ENCODE data around the gene ATOH8. TPM values are rescaled to one million over a fixed set of nuclear protein-coding genes. Genes with fewer than 3 reads are reported as not detected.

Gene ATOH8
- total RNA-seq, 4 donors from 2014 or later, result 82.8 to 260 (median 167) TPM

DNA sequence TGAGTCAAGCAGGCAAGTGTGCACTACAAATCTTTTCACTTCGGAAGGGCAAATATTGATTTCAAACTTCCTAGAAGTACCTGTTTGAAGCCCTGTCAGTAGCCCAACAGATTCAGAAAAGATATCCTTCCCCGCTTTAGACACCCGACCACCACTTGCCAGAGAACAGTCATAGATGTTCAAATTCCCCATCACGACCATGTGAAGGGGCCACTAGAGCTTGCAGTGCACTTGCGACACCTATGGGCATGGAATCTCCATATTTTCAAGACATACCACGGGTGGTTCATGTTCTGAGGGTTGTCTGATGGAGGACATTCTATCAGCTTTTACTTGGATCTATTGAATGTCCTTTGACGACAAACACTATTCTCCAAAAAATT, 35.8 kb upstream of the ATOH8 start:
- Histone ChIP-seq H3K4me3 (replicated peaks in 1 of 3) (no peak overlapping the region), H3K4me1 (peaks cover 41 to 49% of the 10 kb centered on the region in 2 donors), H3K27ac (no peak overlapping the region), H3K27me3 (no peaks in the 10 kb centered on the region), H3K9me3 (no peaks in the 10 kb centered on the region), H3K36me3 (no peaks in the 10 kb centered on the region)
- TF ChIP-seq, protein P1, sequence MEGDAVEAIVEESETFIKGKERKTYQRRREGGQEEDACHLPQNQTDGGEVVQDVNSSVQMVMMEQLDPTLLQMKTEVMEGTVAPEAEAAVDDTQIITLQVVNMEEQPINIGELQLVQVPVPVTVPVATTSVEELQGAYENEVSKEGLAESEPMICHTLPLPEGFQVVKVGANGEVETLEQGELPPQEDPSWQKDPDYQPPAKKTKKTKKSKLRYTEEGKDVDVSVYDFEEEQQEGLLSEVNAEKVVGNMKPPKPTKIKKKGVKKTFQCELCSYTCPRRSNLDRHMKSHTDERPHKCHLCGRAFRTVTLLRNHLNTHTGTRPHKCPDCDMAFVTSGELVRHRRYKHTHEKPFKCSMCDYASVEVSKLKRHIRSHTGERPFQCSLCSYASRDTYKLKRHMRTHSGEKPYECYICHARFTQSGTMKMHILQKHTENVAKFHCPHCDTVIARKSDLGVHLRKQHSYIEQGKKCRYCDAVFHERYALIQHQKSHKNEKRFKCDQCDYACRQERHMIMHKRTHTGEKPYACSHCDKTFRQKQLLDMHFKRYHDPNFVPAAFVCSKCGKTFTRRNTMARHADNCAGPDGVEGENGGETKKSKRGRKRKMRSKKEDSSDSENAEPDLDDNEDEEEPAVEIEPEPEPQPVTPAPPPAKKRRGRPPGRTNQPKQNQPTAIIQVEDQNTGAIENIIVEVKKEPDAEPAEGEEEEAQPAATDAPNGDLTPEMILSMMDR (IDR thresholded peaks at IDR 0.05), result no peak
- TF ChIP-seq POLR2A (IDR thresholded peaks at IDR 0.05), result no peak
- DNase-seq, result no peak
- intact Hi-C loops (cut with DNase I), result no loop called here
- 87 to 90% methylated on average over 7 of the region's 7 CpGs for WGBS, 2 donors

DNA sequence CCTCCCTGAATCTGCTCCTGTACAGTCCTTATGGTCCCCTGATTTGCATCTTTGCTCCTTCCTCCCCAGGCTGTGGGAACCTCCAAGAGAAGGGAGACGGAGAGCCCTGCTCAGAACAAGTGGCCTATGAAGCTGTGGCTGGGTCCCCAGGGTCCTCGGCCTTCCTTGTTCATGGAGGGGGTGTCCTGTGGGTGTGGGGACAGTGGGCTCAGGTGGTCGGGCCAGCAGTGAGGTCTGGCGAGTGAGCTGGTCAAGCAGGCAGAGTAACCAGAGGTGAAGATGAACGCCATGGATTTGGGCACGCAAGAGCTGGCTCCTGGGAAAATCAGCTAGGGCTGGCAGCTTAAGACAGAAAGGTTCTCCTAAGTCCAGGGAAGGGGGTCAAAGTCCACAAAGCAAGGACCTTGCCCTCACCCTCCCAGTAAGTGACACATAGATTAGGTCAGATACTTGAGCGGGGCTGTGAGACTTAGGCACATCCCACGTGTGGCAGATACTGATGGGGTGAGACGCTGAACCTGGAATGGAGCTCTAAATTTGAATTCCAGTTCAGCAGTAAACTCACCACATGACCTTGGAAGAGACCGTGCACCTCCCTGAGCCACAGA, 34.8 kb upstream of the ATOH8 start:
- peaks cover 42 to 49% of the 10 kb centered on the region in 2 donors for H3K4me1 ChIP-seq
- H3K27ac ChIP-seq, result peak overlapping the region; percentile 61 to 82 (median 73)
- no peak for DNase-seq
- H3K27me3 ChIP-seq, result no peaks in the 10 kb centered on the region
- 95% methylated on average over 10 of the region's 10 CpGs for WGBS, 2 donors
- TF ChIP-seq, protein P1 (IDR thresholded peaks at IDR 0.05), result no peak
- no peaks in the 10 kb centered on the region for H3K9me3 ChIP-seq
- H3K36me3 ChIP-seq, result no peaks in the 10 kb centered on the region
- intact Hi-C loops (cut with DNase I), result no loop called here
- H3K4me3 ChIP-seq (replicated peaks in 1 of 3), result no peak overlapping the region

DNA sequence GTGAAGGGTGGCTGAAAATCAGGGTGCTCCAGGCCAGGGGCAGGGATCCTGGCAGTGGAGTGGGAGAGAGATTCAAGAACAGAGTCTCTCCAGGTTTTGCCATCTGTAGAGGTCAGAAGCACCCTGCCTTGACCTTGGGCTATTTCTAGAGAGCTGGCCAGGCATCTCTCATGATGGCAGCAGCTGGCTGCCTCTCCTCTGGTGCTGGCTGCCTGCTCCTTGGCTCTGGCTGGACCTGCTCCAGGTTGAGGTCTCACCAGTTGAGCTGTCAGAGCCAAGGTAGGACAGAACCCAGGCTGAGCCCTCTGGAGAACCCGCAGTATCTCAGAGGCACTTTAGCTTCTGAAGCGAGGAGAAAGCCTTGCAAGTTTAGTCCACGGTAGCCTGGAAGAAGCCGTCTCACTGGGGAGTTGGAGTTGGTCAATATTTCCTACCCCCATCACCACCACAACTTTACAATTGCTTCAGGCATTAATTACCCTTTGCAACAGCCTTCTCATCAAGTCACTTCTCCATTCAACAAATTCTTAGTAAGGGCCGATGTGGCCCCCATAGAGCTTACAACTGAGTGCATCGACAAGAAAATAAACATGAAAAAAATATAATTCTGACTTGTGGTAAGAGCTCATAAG, 34.1 kb upstream of the ATOH8 start:
- Histone ChIP-seq H3K27me3 (no peaks in the 10 kb centered on the region), H3K4me1 (peaks cover 34 to 44% of the 10 kb centered on the region in 2 donors), H3K36me3 (no peaks in the 10 kb centered on the region), H3K4me3 (replicated peaks in 1 of 3) (no peak overlapping the region), H3K27ac (peak overlapping the region; percentile 61 to 82 (median 73)), H3K9me3 (no peaks in the 10 kb centered on the region)
- peak; percentile 84 to 86 for DNase-seq
- WGBS, 2 donors, result 64 to 78% methylated on average over 6 of the region's 6 CpGs
- peak in 1 of 2 donors; percentile 31 for TF ChIP-seq POLR2A (IDR thresholded peaks at IDR 0.05)
- TF ChIP-seq, protein P1 (IDR thresholded peaks at IDR 0.05), result no peak
- intact Hi-C loops (cut with DNase I), result no loop called here

DNA sequence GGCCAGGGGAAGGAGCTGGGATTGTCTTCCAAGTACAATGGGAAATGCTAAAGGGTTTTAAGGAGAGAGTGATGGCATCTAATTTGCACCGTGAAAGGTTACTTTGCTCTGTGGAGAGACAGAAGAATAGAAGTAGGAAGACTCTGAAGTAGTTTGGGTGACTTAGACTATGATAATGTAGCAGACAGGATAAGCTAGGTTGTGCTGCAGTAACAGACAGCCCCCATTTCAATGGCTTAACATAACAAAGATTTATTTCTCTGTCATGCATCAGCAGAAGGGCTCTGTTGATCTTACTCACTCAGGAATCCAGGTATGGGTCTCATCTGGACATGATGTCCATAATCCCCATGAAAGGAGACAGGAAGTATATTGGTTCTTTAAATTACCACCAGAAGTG, 33.3 kb upstream of the ATOH8 start:
- H3K27ac ChIP-seq, result peak overlapping the region in 2 of 3 donors; percentile 61 to 73
- TF ChIP-seq, protein P1 (IDR thresholded peaks at IDR 0.05), result no peak
- TF ChIP-seq POLR2A (IDR thresholded peaks at IDR 0.05), result no peak
- no peaks in the 10 kb centered on the region for H3K9me3 ChIP-seq
- no peak for DNase-seq
- no peak overlapping the region for H3K4me3 ChIP-seq (replicated peaks in 1 of 3)
- peaks cover 27 to 40% of the 10 kb centered on the region in 2 donors for H3K4me1 ChIP-seq
- WGBS, 2 donors, result 93 to 94% methylated on average over 1 of the region's 1 CpG
- intact Hi-C loops (cut with DNase I), result no loop called here
- no peaks in the 10 kb centered on the region for H3K36me3 ChIP-seq
- no peaks in the 10 kb centered on the region for H3K27me3 ChIP-seq

DNA sequence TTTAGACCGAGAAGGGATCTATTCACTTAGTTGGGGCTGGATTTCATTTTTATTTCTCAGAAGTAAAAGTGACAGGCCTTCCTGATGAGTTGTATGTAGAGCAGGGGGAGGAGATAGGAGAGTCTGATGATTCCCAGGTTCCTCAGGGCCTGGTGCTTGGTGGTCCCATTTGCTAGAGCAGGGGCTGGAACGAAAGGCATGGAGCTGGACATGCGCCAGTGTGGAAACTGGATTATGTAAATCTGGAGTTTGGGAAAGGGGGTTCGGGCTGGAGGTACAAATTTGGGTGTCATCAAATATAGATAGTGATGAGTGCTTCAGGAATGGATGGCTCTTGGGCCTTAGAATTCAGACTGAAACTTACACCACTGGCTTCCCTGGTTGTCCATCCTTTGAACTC, 32.1 kb upstream of the ATOH8 start:
- no peak for DNase-seq
- Histone ChIP-seq H3K9me3 (no peaks in the 10 kb centered on the region), H3K4me3 (replicated peaks in 1 of 3) (no peak overlapping the region), H3K27ac (peak overlapping the region in 2 of 3 donors; percentile 7 to 20), H3K27me3 (no peaks in the 10 kb centered on the region), H3K36me3 (no peaks in the 10 kb centered on the region), H3K4me1 (peaks cover 20 to 33% of the 10 kb centered on the region in 2 donors)
- no peak for TF ChIP-seq POLR2A (IDR thresholded peaks at IDR 0.05)
- intact Hi-C loops (cut with DNase I), result no loop called here
- WGBS, 2 donors, result 94 to 97% methylated on average over 4 of the region's 4 CpGs

Data from thyroid gland (tissue), 4 donors.